ENCODE results near the gene PDK4. TPM values are rescaled to one million over a fixed set of nuclear protein-coding genes. Genes with fewer than 3 reads are reported as not detected.

Gene PDK4
- 0.45 and 2.0 TPM in 2 replicates for total RNA-seq

DNA sequence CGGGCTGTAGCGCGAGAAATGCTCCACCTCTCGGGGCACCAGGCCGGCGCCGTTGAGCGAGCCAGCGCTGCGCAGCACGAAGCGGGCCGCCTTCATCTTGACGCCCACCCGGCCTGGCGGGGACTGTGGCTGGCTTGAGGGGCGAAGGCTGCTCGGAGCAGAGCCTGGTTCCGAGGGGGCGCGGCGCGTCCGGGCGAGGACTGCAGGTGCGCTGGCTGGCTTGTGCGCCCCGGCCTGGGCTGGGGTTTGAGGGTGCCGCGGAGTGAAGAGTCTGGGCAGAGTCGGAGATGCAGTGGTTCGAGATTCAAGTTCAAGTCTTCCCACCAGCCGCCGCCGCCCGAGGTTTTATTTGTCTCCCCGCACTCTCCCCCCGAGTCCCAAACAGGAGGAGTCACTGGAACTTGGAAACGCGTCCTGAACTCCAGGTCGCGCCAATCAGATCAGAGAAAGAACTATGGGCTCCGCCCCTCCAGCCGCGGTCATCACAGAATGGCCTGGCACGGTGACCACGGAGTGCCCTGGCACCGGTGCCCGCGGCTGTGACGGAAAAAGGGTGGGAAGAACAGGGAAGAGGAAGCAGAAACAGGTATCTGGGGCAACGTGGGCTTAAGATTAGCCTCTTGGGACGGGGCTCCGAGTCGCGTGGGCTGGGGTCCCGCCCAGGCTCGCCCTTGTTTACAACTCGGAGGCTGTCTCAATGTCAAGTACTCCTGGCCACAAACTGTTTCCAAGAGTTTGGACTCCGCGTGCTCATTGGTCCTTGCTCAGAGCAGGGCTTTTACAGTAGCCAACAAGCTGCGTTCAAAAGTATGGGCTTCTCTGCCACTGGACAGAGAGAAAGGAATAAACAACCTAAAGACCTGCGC, at the start of gene PDK4:
TSS of gene PDK4 (minus strand) at position 319 of the 866 bp plus-strand sequence. CDS start at position 96, 223 bp downstream.

Other genes starting within 250 kb of the PDK4 start
- gene PON3, start 200.1 kb downstream of the PDK4 start, total RNA-seq, result not detected in 2 replicates
- 52.0 and 54.6 TPM in 2 replicates for gene PON2, start 161.5 kb downstream of the PDK4 start, total RNA-seq
- gene ASB4, start 110.6 kb downstream of the PDK4 start, total RNA-seq, result not detected in 2 replicates
- under 0.01 and 0.34 TPM in 2 replicates for gene DYNC1I1, start 176.0 kb upstream of the PDK4 start, total RNA-seq